Bronchial smooth muscle cell (primary cell): ENCODE results near the gene PDE4C. TPM values are rescaled to one million over a fixed set of nuclear protein-coding genes. Genes with fewer than 3 reads are reported as not detected.

Source experiments
- total RNA-seq: library from RNA; depleted of rRNA; stranded (reverse); fragments of >200 nt; gene quantifications from 2 replicates; pipeline ENCODE4 v1.2.1, GENCODE V29; 2014

PDE4C gene
- total RNA-seq: 2.2 and 2.9 TPM in 2 replicates

GRCh38 chr19:18225702-18226468 is at the start of gene PDE4C:
PDE4C (minus strand) TSS chr19:18226438; CDS start chr19:18226415, 23 bp downstream.

GRCh38 chr19:18274219-18274780 is 48.1 kb upstream of the PDE4C start, which contains the start of gene IQCN:
IQCN (minus strand) TSS chr19:18274452; CDS start chr19:18269478, 4,974 bp downstream.

GRCh38 chr19:18203863-18204393 is 22.3 kb downstream of the PDE4C start, which contains the start of gene RAB3A:
RAB3A (minus strand) TSS chr19:18204042; CDS start chr19:18202740, 1,302 bp downstream.

GRCh38 chr19:18192673-18193387 is 33.4 kb downstream of the PDE4C start, which contains the start of gene MPV17L2:
MPV17L2 (plus strand) TSS chr19:18193218; CDS start chr19:18193282, 64 bp downstream.

Other genes starting within 250 kb of the PDE4C start
- gene ARRDC2, start 218.3 kb downstream of the PDE4C start, total RNA-seq: 4.6 and 6.1 TPM in 2 replicates
- gene IL12RB1, start 139.5 kb downstream of the PDE4C start, total RNA-seq: 0.32 TPM in 1 of 2 replicates, not detected in the other
- 1.9 and 3.0 TPM in 2 replicates for gene MAST3, start 128.7 kb downstream of the PDE4C start, total RNA-seq
- gene PIK3R2, start 73.3 kb downstream of the PDE4C start, total RNA-seq: 2.0 and 8.4 TPM in 2 replicates
- 9.5 and 35.3 TPM in 2 replicates for gene IFI30, start 52.6 kb downstream of the PDE4C start, total RNA-seq
- 4.2 and 5.2 TPM in 2 replicates for gene MPV17L2, start 33.2 kb downstream of the PDE4C start, total RNA-seq
- 3.2 and 11.1 TPM in 2 replicates for gene RAB3A, start 22.4 kb downstream of the PDE4C start, total RNA-seq
- 0.43 and 0.63 TPM in 2 replicates for gene IQCN, start 48.0 kb upstream of the PDE4C start, total RNA-seq
- gene JUND, start 55.2 kb upstream of the PDE4C start, total RNA-seq: 71.4 and 107 TPM in 2 replicates
- gene LSM4, start 96.6 kb upstream of the PDE4C start, total RNA-seq: 59.2 and 128 TPM in 2 replicates
- gene PGPEP1, start 114.2 kb upstream of the PDE4C start, total RNA-seq: 42.6 and 66.2 TPM in 2 replicates
- gene GDF15, start 159.7 kb upstream of the PDE4C start, total RNA-seq: 33.8 and 41.9 TPM in 2 replicates
- gene LRRC25, start 171.2 kb upstream of the PDE4C start, total RNA-seq: 0.16 and 0.34 TPM in 2 replicates
- gene SSBP4, start 193.0 kb upstream of the PDE4C start, total RNA-seq: 31.8 and 40.5 TPM in 2 replicates
- gene ISYNA1, start 211.7 kb upstream of the PDE4C start, total RNA-seq: 13.8 and 18.4 TPM in 2 replicates